AG04450 (cell line): ENCODE data around the gene RALGPS1. TPM values are rescaled to one million over a fixed set of nuclear protein-coding genes. Genes with fewer than 3 reads are reported as not detected.

Experiments
- CTCF ChIA-PET: fragments of 300-600, 350-600 bp; formaldehyde crosslinking; extraction: SDS; loops from one replicate; lab custom pipeline; 2022; ENCODE audit warnings: antibody characterized with exemption, inconsistent platforms; lab: Charles Lee
- POLR2A ChIA-PET: fragments of 350-600 bp; formaldehyde crosslinking; extraction: SDS; loops from one replicate; lab custom pipeline; 2021; ENCODE audit warnings: antibody characterized with exemption, inconsistent platforms; lab: Yijun Ruan, JAX
- DNase-seq: peaks from one replicate; pipeline ENCODE4 v3.0.0-alpha.2; 2011; ENCODE audit warnings: low read depth, low spot score
- H3K27ac ChIP-seq: one replicate; pipeline ENCODE4 v1.5.1; 2012; ENCODE audit warnings: low read depth, low read length, control low read depth
- H3K27me3 ChIP-seq: one replicate; pipeline ENCODE4 v1.6.0; 2012; ENCODE audit warnings: low read length; ENCODE audit not compliant: control insufficient read depth, insufficient read depth
- H3K4me3 ChIP-seq: 2 replicates; pipeline ENCODE4 v1.5.1; 2011; ENCODE audit warnings: mild to moderate bottlenecking, low read depth, low read length, control low read depth
- H3K9me3 ChIP-seq: 2 replicates; pipeline ENCODE4 v1.5.1; 2012; ENCODE audit warnings: low read length; ENCODE audit not compliant: control insufficient read depth, insufficient read depth
- polyA plus RNA-seq: library from polyadenylated mRNA; depleted of rRNA; stranded (reverse); fragments of >200 nt; gene quantifications from 2 replicates; pipeline ENCODE4 v1.2.3, GENCODE V29; 2011
- TF ChIP-seq, protein P1 (sequence below): IDR thresholded peaks from 2 replicates; pipeline ENCODE4 v1.5.1; 2011; ENCODE audit warnings: low read depth, low read length, control low read depth, inconsistent platforms

The RALGPS1 gene
- polyA plus RNA-seq, 1 experiment: 4.6 TPM

DNA sequence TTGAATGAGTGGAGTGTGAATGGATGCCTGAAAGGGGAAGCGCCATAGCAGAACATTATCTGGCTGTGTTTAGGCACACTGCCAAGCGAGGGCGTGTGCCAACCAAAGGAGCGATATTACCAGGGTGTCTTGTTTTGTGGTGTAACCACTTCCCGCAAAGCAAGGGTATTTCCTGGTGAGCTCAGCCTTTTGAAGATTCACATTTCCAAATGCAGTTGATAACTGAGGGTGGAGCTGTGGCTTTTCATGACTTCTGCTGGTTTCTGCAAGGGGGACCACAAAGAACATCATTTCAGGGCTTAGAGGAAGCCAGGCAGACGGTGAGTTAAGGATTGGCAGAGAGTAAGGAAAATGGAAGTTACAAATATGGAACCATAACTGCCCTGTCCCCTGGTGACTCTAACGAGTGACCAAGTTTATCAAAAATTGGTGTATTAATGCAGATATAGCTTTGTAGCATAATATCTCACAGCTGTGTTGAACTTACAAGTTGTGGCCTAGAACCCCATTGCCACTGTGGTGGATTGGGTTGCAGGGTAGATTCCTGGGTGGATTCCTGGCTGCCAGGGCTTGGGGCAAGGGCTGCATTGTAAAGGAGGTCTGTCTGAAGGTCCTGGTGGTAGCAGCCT lies 71.4 kb downstream of the RALGPS1 start:
- Histone ChIP-seq H3K27me3 (no peaks in the 10 kb centered on the region), H3K4me3 (no peak overlapping the region), H3K9me3 (peaks cover 6% of the 10 kb centered on the region; the same call in 1 of the 2 replicates), H3K27ac (no peak overlapping the region)
- ChIA-PET POLR2A (no interaction called here), CTCF (no interaction called here)
- TF ChIP-seq, protein P1, sequence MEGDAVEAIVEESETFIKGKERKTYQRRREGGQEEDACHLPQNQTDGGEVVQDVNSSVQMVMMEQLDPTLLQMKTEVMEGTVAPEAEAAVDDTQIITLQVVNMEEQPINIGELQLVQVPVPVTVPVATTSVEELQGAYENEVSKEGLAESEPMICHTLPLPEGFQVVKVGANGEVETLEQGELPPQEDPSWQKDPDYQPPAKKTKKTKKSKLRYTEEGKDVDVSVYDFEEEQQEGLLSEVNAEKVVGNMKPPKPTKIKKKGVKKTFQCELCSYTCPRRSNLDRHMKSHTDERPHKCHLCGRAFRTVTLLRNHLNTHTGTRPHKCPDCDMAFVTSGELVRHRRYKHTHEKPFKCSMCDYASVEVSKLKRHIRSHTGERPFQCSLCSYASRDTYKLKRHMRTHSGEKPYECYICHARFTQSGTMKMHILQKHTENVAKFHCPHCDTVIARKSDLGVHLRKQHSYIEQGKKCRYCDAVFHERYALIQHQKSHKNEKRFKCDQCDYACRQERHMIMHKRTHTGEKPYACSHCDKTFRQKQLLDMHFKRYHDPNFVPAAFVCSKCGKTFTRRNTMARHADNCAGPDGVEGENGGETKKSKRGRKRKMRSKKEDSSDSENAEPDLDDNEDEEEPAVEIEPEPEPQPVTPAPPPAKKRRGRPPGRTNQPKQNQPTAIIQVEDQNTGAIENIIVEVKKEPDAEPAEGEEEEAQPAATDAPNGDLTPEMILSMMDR: no peak
- no peak for DNase-seq

DNA sequence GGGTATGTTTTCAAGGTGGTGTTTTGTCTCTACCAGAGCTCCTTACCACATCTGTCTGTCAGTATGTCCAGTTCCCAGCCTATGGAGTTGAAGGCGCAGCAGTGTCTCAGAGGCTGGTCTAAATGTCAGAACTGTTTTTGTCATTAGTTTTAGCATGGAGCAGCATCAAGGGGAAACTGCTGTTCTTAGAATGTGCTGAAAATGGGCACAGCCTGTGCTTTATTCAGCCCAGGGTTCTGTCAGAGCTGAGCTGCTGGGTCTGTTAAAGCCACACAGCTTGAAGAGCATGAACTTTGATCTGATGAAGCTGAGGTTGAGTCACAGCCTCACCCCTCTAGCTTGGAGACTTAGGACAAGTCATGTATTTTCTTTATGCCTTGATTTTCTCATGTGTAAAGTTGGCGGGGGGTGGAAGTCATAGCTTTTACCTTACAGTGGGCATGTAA lies 71.9 kb downstream of the RALGPS1 start:
- POLR2A ChIA-PET: no interaction called here
- CTCF ChIA-PET: no interaction called here
- H3K9me3 ChIP-seq: peaks cover 6% of the 10 kb centered on the region; the same call in 1 of the 2 replicates
- no peaks in the 10 kb centered on the region for H3K27me3 ChIP-seq
- no peak overlapping the region for H3K27ac ChIP-seq
- no peak overlapping the region for H3K4me3 ChIP-seq
- TF ChIP-seq, protein P1: no peak
- no peak for DNase-seq

DNA sequence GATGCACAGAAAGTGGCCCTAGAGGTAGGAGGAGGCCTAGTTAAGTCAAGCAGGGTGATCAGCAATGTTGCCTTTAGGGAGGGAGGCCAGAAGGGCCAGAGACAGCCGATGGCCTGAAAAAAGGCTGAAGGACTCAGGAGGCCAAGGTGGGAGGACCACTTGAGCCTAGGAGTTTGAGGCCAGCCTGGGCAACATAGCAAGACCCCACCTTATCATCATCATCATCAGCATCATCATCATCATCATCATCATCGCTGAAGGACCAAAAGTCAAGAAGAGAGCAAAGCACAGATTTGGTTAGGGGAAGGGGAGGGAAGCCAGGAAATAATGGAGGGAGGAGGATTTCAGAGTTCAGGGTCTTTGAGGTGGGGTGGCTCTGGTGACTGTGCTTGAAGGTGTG lies 74.3 kb downstream of the RALGPS1 start:
- DNase-seq: no peak
- Histone ChIP-seq H3K9me3 (no peaks in the 10 kb centered on the region), H3K27ac (no peak overlapping the region), H3K4me3 (no peak overlapping the region), H3K27me3 (no peaks in the 10 kb centered on the region)
- TF ChIP-seq, protein P1: no peak
- CTCF ChIA-PET: no interaction called here
- POLR2A ChIA-PET: no interaction called here

DNA sequence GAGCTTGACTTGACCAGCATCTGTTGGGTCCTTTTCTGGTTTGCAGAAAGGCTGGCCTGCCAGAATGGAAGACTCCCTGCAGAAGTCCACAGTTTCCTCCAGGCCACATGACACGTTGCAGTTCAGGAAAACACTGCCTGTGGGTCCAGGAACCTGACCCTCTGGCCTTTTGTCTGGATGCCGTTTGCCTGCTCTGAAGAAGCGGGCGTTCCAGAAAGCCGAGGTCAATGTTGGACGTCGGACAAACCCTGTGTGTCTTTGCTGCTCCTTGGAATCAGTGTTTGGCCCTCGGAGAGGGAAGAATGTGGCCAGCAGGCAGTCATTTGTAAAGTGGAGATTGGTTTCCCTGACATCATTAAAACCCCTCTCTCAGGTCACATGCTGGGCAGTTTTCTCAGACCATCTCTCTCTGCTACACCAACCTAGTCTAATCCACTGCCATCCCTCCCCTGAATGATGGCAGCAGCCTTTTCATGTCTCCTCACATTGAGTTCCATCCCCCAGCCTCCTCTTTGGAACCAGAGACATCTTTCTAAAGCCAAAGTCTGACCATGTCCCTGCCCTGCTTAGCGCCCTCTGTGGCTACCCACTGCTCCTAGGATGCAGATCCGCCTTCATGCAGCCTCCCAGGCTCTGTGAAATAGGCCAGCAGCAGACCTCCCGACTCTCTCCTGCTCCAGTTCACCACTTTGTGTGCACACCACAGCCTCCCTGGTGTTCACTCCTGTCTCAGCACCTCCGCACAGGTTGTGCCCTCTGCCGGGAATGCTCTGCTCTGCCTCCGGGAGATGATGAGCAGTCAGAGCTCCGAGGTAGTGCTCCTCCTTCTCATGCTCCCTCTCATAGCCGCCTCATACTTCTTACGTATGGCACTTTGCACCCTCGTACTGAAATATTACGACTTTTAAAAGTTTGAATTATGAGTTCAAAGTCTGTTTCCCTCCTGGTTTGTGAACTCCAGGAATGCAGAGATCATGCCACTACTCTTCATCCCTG lies 75.6 kb downstream of the RALGPS1 start:
- ChIA-PET CTCF (no interaction called here), POLR2A (no interaction called here)

More for the DNA sequence above, 75.6 kb downstream of the RALGPS1 start:
- Histone ChIP-seq H3K27me3 (no peaks in the 10 kb centered on the region), H3K27ac (no peak overlapping the region), H3K9me3 (no peaks in the 10 kb centered on the region), H3K4me3 (no peak overlapping the region)
- no peak for DNase-seq
- TF ChIP-seq, protein P1: no peak
